GM23248 (cell line): Measurements from ENCODE around the gene TMEM181. TPM values are rescaled to one million over a fixed set of nuclear protein-coding genes. Genes with fewer than 3 reads are reported as not detected.

Experiments used
- DNase-seq: peaks from one replicate; pipeline ENCODE4 v3.0.0-alpha.2; 2015
- H2AFZ ChIP-seq: fragments of 200-600 bp; sonication (generic); 2 replicates; pipeline ENCODE4 v1.6.1; 2016; ENCODE audit warnings: antibody characterized with exemption
- H3F3A ChIP-seq: fragments of 200-600 bp; sonication (generic); 2 replicates; pipeline ENCODE4 v1.6.1; 2016; ENCODE audit warnings: mild to moderate bottlenecking, antibody characterized with exemption, mixed run types; ENCODE audit not compliant: insufficient read depth
- H3K27ac ChIP-seq: fragments of 200-600 bp; sonication (generic); 2 replicates; pipeline ENCODE4 v1.5.1; 2016; ENCODE audit warnings: mild to moderate bottlenecking
- H3K27me3 ChIP-seq: fragments of 200-600 bp; sonication (generic); replicated peaks from 2 replicates; pipeline ENCODE4 v1.6.1; 2016; ENCODE audit warnings: mild to moderate bottlenecking; ENCODE audit not compliant: insufficient read depth
- H3K36me3 ChIP-seq: fragments of 200-600 bp; sonication (generic); 2 replicates; pipeline ENCODE4 v1.6.1; 2016; ENCODE audit warnings: low read depth, mild to moderate bottlenecking
- H3K4me1 ChIP-seq: fragments of 200-600 bp; sonication (generic); 2 replicates; pipeline ENCODE4 v1.6.1; 2016; ENCODE audit warnings: mild to moderate bottlenecking; ENCODE audit not compliant: insufficient read depth
- H3K4me2 ChIP-seq: fragments of 200-600 bp; sonication (generic); one replicate; pipeline ENCODE4 v1.6.1; 2016; ENCODE audit warnings: mild to moderate bottlenecking; ENCODE audit not compliant: unreplicated experiment
- H3K4me3 ChIP-seq: fragments of 200-600 bp; sonication (generic); 2 replicates; pipeline ENCODE4 v1.5.1; 2016; ENCODE audit warnings: mild to moderate bottlenecking
- H3K79me2 ChIP-seq: fragments of 200-600 bp; sonication (generic); 2 replicates; pipeline ENCODE4 v1.6.1; 2016; ENCODE audit warnings: mild to moderate bottlenecking; ENCODE audit not compliant: insufficient read depth
- H3K9ac ChIP-seq: fragments of 200-600 bp; sonication (generic); 2 replicates; pipeline ENCODE4 v1.6.1; 2016; ENCODE audit warnings: mild to moderate bottlenecking
- H3K9me2 ChIP-seq: fragments of 200-600 bp; sonication (generic); 2 replicates; pipeline ENCODE4 v1.6.1; 2016; ENCODE audit warnings: mixed run types, mild to moderate bottlenecking, moderate library complexity; ENCODE audit not compliant: insufficient read depth
- H3K9me3 ChIP-seq: fragments of 200-600 bp; sonication (generic); one replicate; pipeline ENCODE4 v1.6.1; 2017; ENCODE audit warnings: low read depth
- H4K20me1 ChIP-seq: fragments of 200-600 bp; sonication (generic); 2 replicates; pipeline ENCODE4 v1.6.0; 2016; ENCODE audit not compliant: insufficient read depth
- EZH2 ChIP-seq: fragments of 200-600 bp; sonication (generic); IDR thresholded peaks from 2 replicates; pipeline ENCODE4 v1.6.1; 2018; ENCODE audit warnings: antibody characterized with exemption, mild to moderate bottlenecking; ENCODE audit not compliant: insufficient read depth, poor library complexity, severe bottlenecking
- EZH2phosphoT487 ChIP-seq: fragments of 200-600 bp; sonication (generic); IDR thresholded peaks from 2 replicates; pipeline ENCODE4 v1.6.1; 2018; ENCODE audit warnings: antibody characterized with exemption, moderate library complexity, mild to moderate bottlenecking, low read depth; ENCODE audit not compliant: insufficient read depth
- WGBS, 2 experiments: methylation state at CpG; one replicate each; pipeline ENCODE4 v1.1.6; 2015 to 2017; ENCODE audit warnings: low lambda C conversion rate in 2 of 2, low coverage in 1 of 2; ENCODE audit errors: missing lambda C conversion rate in 2 of 2; 5-methylcytosine and 5-hydroxymethylcytosine counted together
- in situ Hi-C: fragments of 300-500 bp; cut with MboI; formaldehyde crosslinking; loops from 2 replicates; pipeline ENCODE4 v1.15.0; 2020
- microRNA-seq: library from miRNA; unstranded; fragments of <30 nt; microRNA quantifications from one replicate; pipeline ENCODE4, GENCODE V29; 2016; ENCODE audit warnings: borderline number of aligned reads
- polyA plus RNA-seq: library from polyadenylated mRNA; unstranded; fragments of >200 nt; fragmentation: Nextera tagmentation; extraction: Ambion mirVana; gene quantifications from 2 replicates; pipeline ENCODE4 v1.2.1, GENCODE V29; 2016
- small RNA-seq: library from RNA; depleted of rRNA; stranded (forward); fragments of <200 nt; gene quantifications from one replicate; pipeline ENCODE3, GENCODE V24; 2014; ENCODE audit warnings: low read depth, low replicate concordance
- total RNA-seq: library from RNA; depleted of rRNA; stranded (reverse); fragments of >200 nt; shearing (Covaris generic); gene quantifications from 2 replicates; pipeline ENCODE4 v1.2.3, GENCODE V29; 2014; rRNA removed

TMEM181 gene
- total and polyA plus RNA-seq, 2 experiments from 2014 or later: 30.7 to 52.6 TPM

DNA sequence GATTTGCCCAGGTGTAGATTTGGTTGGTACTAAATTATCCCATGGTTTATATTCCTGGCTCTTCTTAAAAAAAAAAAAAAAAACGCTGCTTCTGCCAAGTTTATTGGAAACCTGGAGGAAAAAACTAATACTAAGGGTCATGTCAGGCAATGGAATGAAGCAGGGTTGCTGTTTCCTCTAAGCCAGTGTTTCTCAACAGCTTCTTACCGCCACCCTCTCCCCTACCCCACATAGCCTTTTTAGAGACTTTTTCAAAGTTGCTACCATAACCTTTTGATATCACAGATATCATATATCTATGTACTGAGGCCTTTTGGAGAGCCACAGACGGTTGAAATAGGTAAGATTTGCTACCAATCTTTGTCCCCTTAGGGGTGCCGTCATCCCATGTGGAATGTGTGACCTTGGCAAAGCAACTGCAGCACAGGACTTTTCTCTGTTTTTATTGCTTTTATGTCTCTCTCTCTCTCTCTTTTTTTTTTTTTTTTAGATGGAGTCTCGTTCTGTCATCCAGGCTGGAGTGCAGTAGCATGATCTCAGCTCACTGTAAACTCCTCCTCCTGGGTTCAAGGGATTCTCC lies 124.9 kb downstream of the TMEM181 start:
- 78 to 84% methylated on average over 5 of the region's 5 CpGs for WGBS, 2 experiments

More for the DNA sequence above, 124.9 kb downstream of the TMEM181 start:
- Histone ChIP-seq H3K4me2 (no peak overlapping the region), H3K9me3 (no peaks in the 10 kb centered on the region), H3F3A (no peaks in the 10 kb centered on the region), H2AFZ (no peak overlapping the region), H3K27me3 (no peaks in the 10 kb centered on the region), H3K9me2 (no peaks in the 10 kb centered on the region), H4K20me1 (no peaks in the 10 kb centered on the region), H3K27ac (no peak overlapping the region), H3K4me3 (no peak overlapping the region), H3K4me1 (no peaks in the 10 kb centered on the region), H3K79me2 (no peaks in the 10 kb centered on the region), H3K36me3 (no peaks in the 10 kb centered on the region), H3K9ac (no peak overlapping the region)
- no peak for DNase-seq
- in situ Hi-C loops: no loop called here
- TF ChIP-seq EZH2: no peak
- no peak for TF ChIP-seq EZH2phosphoT487

Small RNA genes lying within 50 kb of the gene (microRNA-seq; reads per million reads assigned to microRNA genes)
- gene MIR7161: not detected

Small RNA genes lying within 50 kb of the gene (small RNA-seq; reads per million reads assigned to genes)
- gene MIR7161: not detected

Other genes starting within 250 kb of the TMEM181 start
- gene TULP4, start 247.6 kb upstream of the TMEM181 start, total RNA-seq: 23.8 and 38.7 TPM in 2 replicates
- 18.2 and 21.5 TPM in 2 replicates for gene TULP4, start 247.6 kb upstream of the TMEM181 start, polyA plus RNA-seq
- 79.7 and 86.4 TPM in 2 replicates for gene DYNLT1, start 84.7 kb downstream of the TMEM181 start, total RNA-seq
- 368 TPM in 2 replicates for gene DYNLT1, start 84.7 kb downstream of the TMEM181 start, polyA plus RNA-seq
- 2.1 and 11.8 TPM in 2 replicates for gene SYTL3, start 90.0 kb downstream of the TMEM181 start, total RNA-seq
- 2.3 and 3.8 TPM in 2 replicates for gene SYTL3, start 90.0 kb downstream of the TMEM181 start, polyA plus RNA-seq